ENCODE measurements around the gene PLN. TPM values are rescaled to one million over a fixed set of nuclear protein-coding genes. Genes with fewer than 3 reads are reported as not detected.

Gene PLN
- total and polyA plus RNA-seq, 4 donors, result 1.6 to 12.3 (median 6.7) TPM

DNA sequence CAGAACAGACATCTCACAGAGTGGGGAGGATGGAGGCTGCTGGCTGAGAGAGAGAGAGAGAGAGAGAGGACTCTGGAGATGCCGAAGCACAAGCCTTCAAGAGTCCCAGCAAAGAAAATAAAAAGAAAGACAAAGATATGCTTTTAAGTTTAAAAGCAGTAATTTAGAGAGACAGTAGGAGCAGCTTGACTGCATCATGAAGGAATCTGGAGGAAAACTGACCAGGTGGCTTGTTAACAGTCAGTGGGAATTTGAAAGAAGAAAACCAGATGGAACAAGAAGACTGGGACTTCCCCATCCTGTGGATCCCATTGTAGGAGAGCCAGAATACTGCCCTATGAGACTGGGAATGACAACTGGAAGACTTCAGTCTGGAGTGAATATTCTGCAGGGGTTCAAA, 46.3 kb upstream of the PLN start:
- no peak overlapping the region for H3K27ac ChIP-seq (ENCODE audit: low read depth in 1 of 2, low read length in 1 of 2)
- H3K27me3 ChIP-seq (ENCODE audit: control insufficient read depth in 3 of 3, insufficient read depth in 3 of 3, low read length in 2 of 3), result no peaks in the 10 kb centered on the region
- no peak overlapping the region for H3K9ac ChIP-seq (ENCODE audit: insufficient read depth in 1 of 2, low read length in 2 of 2)
- H3K4me3 ChIP-seq, result no peak overlapping the region
- ATAC-seq (ENCODE audit: insufficient read depth, low FRiP score) (no peak), DNase-seq (no peak)
- TF ChIP-seq, protein P1, sequence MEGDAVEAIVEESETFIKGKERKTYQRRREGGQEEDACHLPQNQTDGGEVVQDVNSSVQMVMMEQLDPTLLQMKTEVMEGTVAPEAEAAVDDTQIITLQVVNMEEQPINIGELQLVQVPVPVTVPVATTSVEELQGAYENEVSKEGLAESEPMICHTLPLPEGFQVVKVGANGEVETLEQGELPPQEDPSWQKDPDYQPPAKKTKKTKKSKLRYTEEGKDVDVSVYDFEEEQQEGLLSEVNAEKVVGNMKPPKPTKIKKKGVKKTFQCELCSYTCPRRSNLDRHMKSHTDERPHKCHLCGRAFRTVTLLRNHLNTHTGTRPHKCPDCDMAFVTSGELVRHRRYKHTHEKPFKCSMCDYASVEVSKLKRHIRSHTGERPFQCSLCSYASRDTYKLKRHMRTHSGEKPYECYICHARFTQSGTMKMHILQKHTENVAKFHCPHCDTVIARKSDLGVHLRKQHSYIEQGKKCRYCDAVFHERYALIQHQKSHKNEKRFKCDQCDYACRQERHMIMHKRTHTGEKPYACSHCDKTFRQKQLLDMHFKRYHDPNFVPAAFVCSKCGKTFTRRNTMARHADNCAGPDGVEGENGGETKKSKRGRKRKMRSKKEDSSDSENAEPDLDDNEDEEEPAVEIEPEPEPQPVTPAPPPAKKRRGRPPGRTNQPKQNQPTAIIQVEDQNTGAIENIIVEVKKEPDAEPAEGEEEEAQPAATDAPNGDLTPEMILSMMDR (IDR thresholded peaks at IDR 0.05; ENCODE audit: control extremely low read depth, extremely low read depth), result no peak
- 97 to 100% methylated on average over 1 of the region's 1 CpG for WGBS, 2 donors
- H3K36me3 ChIP-seq (ENCODE audit: control insufficient read depth in 4 of 4, insufficient read depth in 4 of 4, low read length in 4 of 4), result peaks cover 0 to 23% (median 12%) of the 10 kb centered on the region in 4 donors
- peaks cover 0 to 4% (median 2%) of the 10 kb centered on the region in 4 donors for H3K9me3 ChIP-seq (ENCODE audit: control insufficient read depth in 4 of 4, insufficient read depth in 3 of 4, low read length in 3 of 4)
- H3K4me1 ChIP-seq (ENCODE audit: control insufficient read depth in 5 of 5, insufficient read depth in 5 of 5, low read length in 5 of 5), result peaks cover 0 to 8% (median 0%) of the 10 kb centered on the region in 5 donors

DNA sequence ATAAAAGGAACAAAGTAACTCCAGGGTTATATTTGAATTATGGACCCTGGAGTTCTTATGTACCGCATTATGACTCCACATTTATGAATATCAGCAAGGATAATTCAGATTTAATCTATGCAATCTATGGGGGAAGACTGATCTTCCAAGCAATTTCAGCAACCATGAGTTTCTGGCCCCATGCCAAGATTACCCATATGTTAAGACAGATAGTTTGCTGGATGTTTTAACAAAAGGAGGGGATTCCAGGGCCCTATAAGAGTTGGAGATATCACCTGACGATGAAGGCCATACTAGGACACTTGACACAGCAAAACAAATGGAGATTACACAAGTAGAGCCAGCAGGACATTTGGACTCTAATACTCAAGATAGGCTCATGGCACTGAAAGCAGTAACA, 45.9 kb upstream of the PLN start:
- TF ChIP-seq, protein P1 (IDR thresholded peaks at IDR 0.05; ENCODE audit: control extremely low read depth, extremely low read depth), result no peak
- H3K4me3 ChIP-seq, result no peak overlapping the region
- no peak for ATAC-seq (ENCODE audit: insufficient read depth, low FRiP score)
- no peak overlapping the region for H3K9ac ChIP-seq (ENCODE audit: insufficient read depth in 1 of 2, low read length in 2 of 2)
- H3K27me3 ChIP-seq (ENCODE audit: control insufficient read depth in 3 of 3, insufficient read depth in 3 of 3, low read length in 2 of 3), result no peaks in the 10 kb centered on the region
- peaks cover 0 to 4% (median 2%) of the 10 kb centered on the region in 4 donors for H3K9me3 ChIP-seq (ENCODE audit: control insufficient read depth in 4 of 4, insufficient read depth in 3 of 4, low read length in 3 of 4)
- peaks cover 0 to 7% (median 0%) of the 10 kb centered on the region in 5 donors for H3K4me1 ChIP-seq (ENCODE audit: control insufficient read depth in 5 of 5, insufficient read depth in 5 of 5, low read length in 5 of 5)
- 72 to 75% methylated on average over 2 of the region's 2 CpGs for WGBS, 2 donors
- H3K36me3 ChIP-seq (ENCODE audit: control insufficient read depth in 4 of 4, insufficient read depth in 4 of 4, low read length in 4 of 4), result peaks cover 0 to 23% (median 12%) of the 10 kb centered on the region in 4 donors
- no peak overlapping the region for H3K27ac ChIP-seq (ENCODE audit: low read depth in 1 of 2, low read length in 1 of 2)
- DNase-seq, result no peak

DNA sequence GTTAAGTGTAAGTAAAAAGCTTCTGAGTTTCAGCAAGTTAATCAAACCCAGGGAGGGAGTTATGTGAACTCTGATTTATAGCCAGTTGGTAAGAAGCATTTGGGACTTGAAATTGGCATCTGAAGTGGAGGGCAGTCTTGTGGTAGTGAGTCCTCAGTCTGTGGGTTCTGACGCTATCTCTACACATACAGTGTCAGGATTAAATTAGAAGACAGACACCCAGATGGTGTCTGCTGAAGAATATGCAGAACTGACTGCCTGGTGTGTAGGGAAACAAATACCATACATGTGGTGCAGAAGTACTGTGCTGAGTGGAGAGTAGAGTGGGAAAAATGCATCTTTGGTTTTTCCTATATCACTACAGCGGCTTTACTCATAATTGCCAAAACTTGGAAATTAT, 43.5 kb upstream of the PLN start:
- Histone ChIP-seq H3K27ac (ENCODE audit: low read depth in 1 of 2, low read length in 1 of 2) (peak overlapping the region in 1 of 2 donors; percentile 79), H3K9ac (ENCODE audit: insufficient read depth in 1 of 2, low read length in 2 of 2) (no peak overlapping the region), H3K4me3 (no peak overlapping the region), H3K27me3 (ENCODE audit: control insufficient read depth in 3 of 3, insufficient read depth in 3 of 3, low read length in 2 of 3) (no peaks in the 10 kb centered on the region), H3K4me1 (ENCODE audit: control insufficient read depth in 5 of 5, insufficient read depth in 5 of 5, low read length in 5 of 5) (peaks cover 0 to 13% (median 0%) of the 10 kb centered on the region in 5 donors), H3K36me3 (ENCODE audit: control insufficient read depth in 4 of 4, insufficient read depth in 4 of 4, low read length in 4 of 4) (peaks cover 0 to 23% (median 12%) of the 10 kb centered on the region in 4 donors), H3K9me3 (ENCODE audit: control insufficient read depth in 4 of 4, insufficient read depth in 3 of 4, low read length in 3 of 4) (peaks cover 0 to 4% (median 2%) of the 10 kb centered on the region in 4 donors)
- TF ChIP-seq, protein P1 (IDR thresholded peaks at IDR 0.05; ENCODE audit: control extremely low read depth, extremely low read depth), result no peak
- no peak for DNase-seq
- no peak for ATAC-seq (ENCODE audit: insufficient read depth, low FRiP score)
- 97 to 98% methylated on average over 2 of the region's 2 CpGs for WGBS, 2 donors

DNA sequence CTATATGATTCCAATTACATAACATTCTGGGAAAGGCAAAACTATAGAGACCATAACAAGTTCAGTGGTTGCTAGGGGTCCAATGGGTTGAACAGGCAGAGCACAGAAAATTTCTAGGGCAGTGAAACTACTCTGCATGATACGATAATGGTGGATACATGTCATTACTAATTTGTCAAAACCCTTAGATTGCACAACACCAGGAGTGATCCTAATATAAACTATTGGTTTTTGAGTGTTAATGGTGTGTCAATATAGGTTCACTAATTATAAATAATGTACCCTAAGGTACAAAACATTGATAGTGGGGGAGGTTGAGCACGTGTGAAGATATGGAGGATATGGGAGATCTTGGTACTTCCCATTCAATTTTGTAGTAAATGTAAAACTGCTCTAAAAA, 42.4 kb upstream of the PLN start:
- WGBS, 2 donors, result 92 to 96% methylated on average over 2 of the region's 2 CpGs
- Histone ChIP-seq H3K4me1 (ENCODE audit: control insufficient read depth in 5 of 5, insufficient read depth in 5 of 5, low read length in 5 of 5) (peaks cover 0 to 13% (median 0%) of the 10 kb centered on the region in 5 donors), H3K27ac (ENCODE audit: low read depth in 1 of 2, low read length in 1 of 2) (peak overlapping the region in 1 of 2 donors; percentile 21), H3K27me3 (ENCODE audit: control insufficient read depth in 3 of 3, insufficient read depth in 3 of 3, low read length in 2 of 3) (no peaks in the 10 kb centered on the region), H3K9me3 (ENCODE audit: control insufficient read depth in 4 of 4, insufficient read depth in 3 of 4, low read length in 3 of 4) (peaks cover 0 to 4% (median 2%) of the 10 kb centered on the region in 4 donors), H3K9ac (ENCODE audit: insufficient read depth in 1 of 2, low read length in 2 of 2) (no peak overlapping the region), H3K36me3 (ENCODE audit: control insufficient read depth in 4 of 4, insufficient read depth in 4 of 4, low read length in 4 of 4) (peaks cover 0 to 23% (median 12%) of the 10 kb centered on the region in 4 donors), H3K4me3 (no peak overlapping the region)
- TF ChIP-seq, protein P1 (IDR thresholded peaks at IDR 0.05; ENCODE audit: control extremely low read depth, extremely low read depth), result no peak
- no peak for DNase-seq
- ATAC-seq (ENCODE audit: insufficient read depth, low FRiP score), result no peak

Measured in lung (tissue), 12 donors.